Activated CD4-positive, alpha-beta T cell treated with anti-CD3 and anti-CD28 coated beads, Interleukin-2, amount 10 ng/mL, durations not matched to agents 7 days and 5 days (primary cell): ENCODE data around the gene STRA6. TPM values are rescaled to one million over a fixed set of nuclear protein-coding genes. Genes with fewer than 3 reads are reported as not detected.

Experiments
- CTCF ChIA-PET: fragments of 350-600 bp; sonication (Branson Sonifier 250); formaldehyde crosslinking; loops from one replicate; lab custom pipeline; 2021; ENCODE audit warnings: antibody characterized with exemption; lab: Charles Lee
- POLR2A ChIA-PET: fragments of 350-600 bp; sonication (Branson Sonifier 250); formaldehyde crosslinking; loops from one replicate; lab custom pipeline; 2021; ENCODE audit warnings: antibody characterized with exemption; lab: Charles Lee
- DNase-seq: peaks from one replicate; pipeline ENCODE4 v3.0.0-alpha.2; 2020
- H3K27ac Mint-ChIP-seq: one replicate; pipeline ENCODE4 v1.8.0; 2021; ENCODE audit warnings: mild to moderate bottlenecking, moderate library complexity, mixed read lengths
- H3K27me3 Mint-ChIP-seq: one replicate; pipeline ENCODE4 v1.8.0; 2021; ENCODE audit warnings: mixed read lengths
- H3K36me3 Mint-ChIP-seq: one replicate; pipeline ENCODE4 v1.8.0; 2021; ENCODE audit warnings: low read depth, mixed read lengths
- H3K4me1 Mint-ChIP-seq: one replicate; pipeline ENCODE4 v1.8.0; 2021; ENCODE audit warnings: mixed read lengths
- H3K4me3 Mint-ChIP-seq: one replicate; pipeline ENCODE4 v1.8.0; 2021; ENCODE audit warnings: mild to moderate bottlenecking, moderate library complexity, mixed read lengths
- H3K9me3 Mint-ChIP-seq: one replicate; pipeline ENCODE4 v1.8.0; 2021; ENCODE audit warnings: mixed read lengths
- total RNA-seq, 2 experiments: library from RNA; stranded (reverse); gene quantifications; one replicate each; pipeline ENCODE4 v1.2.3, GENCODE V29; 2021

The STRA6 gene
- total RNA-seq, 2 experiments from 2014 or later, result not detected

GRCh38 chr15:74235962-74236361 is 33.4 kb upstream of the STRA6 start, which contains the start of gene CCDC33:
CCDC33 (plus strand) TSS chr15:74236326; CDS start chr15:74236720, 394 bp downstream.
- H3K36me3 Mint-ChIP-seq, result no peaks in the 10 kb centered on the region
- no peak within 1 kb of the TSS for H3K27ac Mint-ChIP-seq
- no peaks in the 10 kb centered on the region for H3K4me1 Mint-ChIP-seq
- no peak within 1 kb of the TSS for H3K4me3 Mint-ChIP-seq
- no peak for DNase-seq
- ChIA-PET CTCF (interaction anchor here (1.2 kb wide), 1 partner anchor 15 kb away, joined by 3 read pairs; no protein-coding TSS in a partner anchor), POLR2A (no interaction called here)
- H3K27me3 Mint-ChIP-seq, result no peaks in the 10 kb centered on the region
- H3K9me3 Mint-ChIP-seq, result no peaks in the 10 kb centered on the region

- H3K9me3 Mint-ChIP-seq, result no peaks in the 10 kb centered on the region
- no peak for DNase-seq
- no peak overlapping the region for H3K4me3 Mint-ChIP-seq
- H3K27ac Mint-ChIP-seq, result no peak overlapping the region
- no peaks in the 10 kb centered on the region for H3K4me1 Mint-ChIP-seq
- H3K36me3 Mint-ChIP-seq, result no peaks in the 10 kb centered on the region
- POLR2A ChIA-PET, result no interaction called here
- CTCF ChIA-PET, result no interaction called here
- no peaks in the 10 kb centered on the region for H3K27me3 Mint-ChIP-seq
Measured at GRCh38 chr15:74234598-74234875, 31.9 kb upstream of the STRA6 start.

GRCh38 chr15:74233851-74234597 is 31.4 kb upstream of the STRA6 start:
- Mint-ChIP-seq H3K4me3 (no peak overlapping the region), H3K36me3 (no peaks in the 10 kb centered on the region), H3K27me3 (no peaks in the 10 kb centered on the region), H3K27ac (no peak overlapping the region), H3K9me3 (no peaks in the 10 kb centered on the region), H3K4me1 (no peaks in the 10 kb centered on the region)
- ChIA-PET CTCF (no interaction called here), POLR2A (no interaction called here)
- no peak for DNase-seq

GRCh38 chr15:74233373-74233772 is 30.8 kb upstream of the STRA6 start:
- Mint-ChIP-seq H3K4me3 (no peak overlapping the region), H3K27me3 (no peaks in the 10 kb centered on the region), H3K4me1 (no peaks in the 10 kb centered on the region), H3K27ac (no peak overlapping the region), H3K36me3 (no peaks in the 10 kb centered on the region), H3K9me3 (no peaks in the 10 kb centered on the region)
- POLR2A ChIA-PET, result no interaction called here
- no peak for DNase-seq
- CTCF ChIA-PET, result no interaction called here

GRCh38 chr15:74231475-74231874 is 28.9 kb upstream of the STRA6 start:
- Mint-ChIP-seq H3K27me3 (no peaks in the 10 kb centered on the region), H3K4me3 (no peak overlapping the region), H3K36me3 (no peaks in the 10 kb centered on the region), H3K4me1 (no peaks in the 10 kb centered on the region), H3K9me3 (no peaks in the 10 kb centered on the region), H3K27ac (no peak overlapping the region)
- DNase-seq, result no peak
- ChIA-PET POLR2A (no interaction called here), CTCF (no interaction called here)

GRCh38 chr15:74229686-74230085 is 27.1 kb upstream of the STRA6 start:
- Mint-ChIP-seq H3K9me3 (no peaks in the 10 kb centered on the region), H3K4me3 (no peak overlapping the region), H3K4me1 (no peaks in the 10 kb centered on the region), H3K36me3 (no peaks in the 10 kb centered on the region), H3K27ac (no peak overlapping the region), H3K27me3 (no peaks in the 10 kb centered on the region)
- CTCF ChIA-PET, result no interaction called here
- DNase-seq, result no peak
- POLR2A ChIA-PET, result no interaction called here

GRCh38 chr15:74228723-74229081 is 26.1 kb upstream of the STRA6 start:
- DNase-seq, result no peak
- no peak overlapping the region for H3K27ac Mint-ChIP-seq
- H3K36me3 Mint-ChIP-seq, result no peaks in the 10 kb centered on the region
- no peaks in the 10 kb centered on the region for H3K4me1 Mint-ChIP-seq
- POLR2A ChIA-PET, result no interaction called here
- H3K4me3 Mint-ChIP-seq, result no peak overlapping the region
- no peaks in the 10 kb centered on the region for H3K9me3 Mint-ChIP-seq
- CTCF ChIA-PET, result interaction anchor here (0.6 kb wide), 1 partner anchor 77 kb away, joined by 4 read pairs; no protein-coding TSS in a partner anchor
- H3K27me3 Mint-ChIP-seq, result peaks cover 2% of the 10 kb centered on the region

GRCh38 chr15:74227968-74228722 is 25.6 kb upstream of the STRA6 start:
- POLR2A ChIA-PET, result no interaction called here
- Mint-ChIP-seq H3K27me3 (peaks cover 8% of the 10 kb centered on the region), H3K4me1 (no peaks in the 10 kb centered on the region), H3K36me3 (no peaks in the 10 kb centered on the region), H3K9me3 (no peaks in the 10 kb centered on the region), H3K27ac (no peak overlapping the region), H3K4me3 (no peak overlapping the region)
- CTCF ChIA-PET, result interaction anchor here (0.6 kb wide), 1 partner anchor 77 kb away, joined by 4 read pairs; no protein-coding TSS in a partner anchor
- no peak for DNase-seq

- no peak for DNase-seq
- no peaks in the 10 kb centered on the region for H3K9me3 Mint-ChIP-seq
- H3K36me3 Mint-ChIP-seq, result no peaks in the 10 kb centered on the region
- no peak overlapping the region for H3K4me3 Mint-ChIP-seq
- no peak overlapping the region for H3K27ac Mint-ChIP-seq
- no peaks in the 10 kb centered on the region for H3K4me1 Mint-ChIP-seq
- CTCF ChIA-PET, result interaction anchor here (0.6 to 1.0 kb wide), 3 partner anchors 10 to 173 kb away, joined by 3 to 4 read pairs (median 3); no protein-coding TSS in a partner anchor
- POLR2A ChIA-PET, result no interaction called here
- peaks cover 13% of the 10 kb centered on the region for H3K27me3 Mint-ChIP-seq
Measured at GRCh38 chr15:74226761-74227540, 24.4 kb upstream of the STRA6 start.

- POLR2A ChIA-PET, result no interaction called here
- DNase-seq, result no peak
- H3K36me3 Mint-ChIP-seq, result no peaks in the 10 kb centered on the region
- H3K4me3 Mint-ChIP-seq, result no peak overlapping the region
- CTCF ChIA-PET, result no interaction called here
- no peaks in the 10 kb centered on the region for H3K9me3 Mint-ChIP-seq
- no peaks in the 10 kb centered on the region for H3K4me1 Mint-ChIP-seq
- peaks cover 18% of the 10 kb centered on the region for H3K27me3 Mint-ChIP-seq
- no peak overlapping the region for H3K27ac Mint-ChIP-seq
Measured at GRCh38 chr15:74225928-74226327, 23.3 kb upstream of the STRA6 start.

GRCh38 chr15:74222240-74223119 is 19.9 kb upstream of the STRA6 start:
- H3K9me3 Mint-ChIP-seq, result no peaks in the 10 kb centered on the region
- ChIA-PET CTCF (interaction anchor here (1.5 kb wide), 1 partner anchor 14 kb away, joined by 3 read pairs; the partner anchor contains the start of gene CCDC33), POLR2A (no interaction called here)
- H3K27me3 Mint-ChIP-seq, result peaks cover 23% of the 10 kb centered on the region
- H3K36me3 Mint-ChIP-seq, result no peaks in the 10 kb centered on the region
- no peak overlapping the region for H3K27ac Mint-ChIP-seq
- DNase-seq, result no peak
- no peaks in the 10 kb centered on the region for H3K4me1 Mint-ChIP-seq
- no peak overlapping the region for H3K4me3 Mint-ChIP-seq
